ENCODE results near the gene NUPR1. TPM values are rescaled to one million over a fixed set of nuclear protein-coding genes. Genes with fewer than 3 reads are reported as not detected.
A peak's percentile ranks its signal among the peaks of the same experiment; 100 is the strongest.

Gene NUPR1
- total and polyA plus RNA-seq, 2 of the 13 experiments (the other 11 are each of a cell fraction or from before 2014, with no cell fraction given) = 18.0 to 25.6 TPM

GRCh38 chr16:28538733-28539596 is at the start of gene NUPR1 (continued):
- TF ChIP-seq, protein P1, sequence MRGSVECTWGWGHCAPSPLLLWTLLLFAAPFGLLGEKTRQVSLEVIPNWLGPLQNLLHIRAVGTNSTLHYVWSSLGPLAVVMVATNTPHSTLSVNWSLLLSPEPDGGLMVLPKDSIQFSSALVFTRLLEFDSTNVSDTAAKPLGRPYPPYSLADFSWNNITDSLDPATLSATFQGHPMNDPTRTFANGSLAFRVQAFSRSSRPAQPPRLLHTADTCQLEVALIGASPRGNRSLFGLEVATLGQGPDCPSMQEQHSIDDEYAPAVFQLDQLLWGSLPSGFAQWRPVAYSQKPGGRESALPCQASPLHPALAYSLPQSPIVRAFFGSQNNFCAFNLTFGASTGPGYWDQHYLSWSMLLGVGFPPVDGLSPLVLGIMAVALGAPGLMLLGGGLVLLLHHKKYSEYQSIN (CRISPR knock-in tag; IDR thresholded peaks at IDR 0.05; ENCODE audit: borderline replicate concordance) = no peak
- TF ChIP-seq ZNF768 (CRISPR knock-in tag; IDR thresholded peaks at IDR 0.05) (0 out of 2 replicates have a peak, but pooled peaks have one; percentile 8), FOXM1 (CRISPR knock-in tag; IDR thresholded peaks at IDR 0.05) (no peak), GTF2F1 (IDR thresholded peaks at IDR 0.05; ENCODE audit: low read length) (no peak), ZNF326 (CRISPR knock-in tag; IDR thresholded peaks at IDR 0.05; ENCODE audit: borderline replicate concordance) (no peak), ZNF432 (CRISPR knock-in tag; IDR thresholded peaks at IDR 0.05; ENCODE audit: borderline replicate concordance) (no peak), GATAD1 (CRISPR knock-in tag; IDR thresholded peaks at IDR 0.05) (peak; percentile 19; the same call in 1 of the 2 replicates), SRF (IDR thresholded peaks at IDR 0.05; ENCODE audit: low read depth, low read length) (no peak), SOX5 (CRISPR knock-in tag; IDR thresholded peaks at IDR 0.05; ENCODE audit: borderline replicate concordance) (peak; percentile 65; the same call in 1 of the 2 replicates), SIN3A (IDR thresholded peaks at IDR 0.05; ENCODE audit: borderline replicate concordance, low read depth, low read length) (no peak; the same call in 1 of the 2 replicates), ZNF431 (CRISPR knock-in tag; IDR thresholded peaks at IDR 0.05; ENCODE audit: borderline replicate concordance, low read depth) (no peak), CREM (IDR thresholded peaks at IDR 0.05) (no peak), CREM (CRISPR knock-in tag; IDR thresholded peaks at IDR 0.05) (no peak), ZNF296 (CRISPR knock-in tag; conservative IDR thresholded peaks at IDR 0.05) (no peak), ZNF563 (CRISPR knock-in tag; IDR thresholded peaks at IDR 0.05) (no peak; the same call in 1 of the 2 replicates), WIZ (CRISPR knock-in tag; IDR thresholded peaks at IDR 0.05) (0 out of 2 replicates have a peak, but pooled peaks have one; percentile 43), GLI4 (CRISPR knock-in tag; IDR thresholded peaks at IDR 0.05; ENCODE audit: borderline replicate concordance) (no peak), FOSL1 (CRISPR knock-in tag; IDR thresholded peaks at IDR 0.05; ENCODE audit: borderline replicate concordance) (no peak)
- TF ChIP-seq, protein P2, sequence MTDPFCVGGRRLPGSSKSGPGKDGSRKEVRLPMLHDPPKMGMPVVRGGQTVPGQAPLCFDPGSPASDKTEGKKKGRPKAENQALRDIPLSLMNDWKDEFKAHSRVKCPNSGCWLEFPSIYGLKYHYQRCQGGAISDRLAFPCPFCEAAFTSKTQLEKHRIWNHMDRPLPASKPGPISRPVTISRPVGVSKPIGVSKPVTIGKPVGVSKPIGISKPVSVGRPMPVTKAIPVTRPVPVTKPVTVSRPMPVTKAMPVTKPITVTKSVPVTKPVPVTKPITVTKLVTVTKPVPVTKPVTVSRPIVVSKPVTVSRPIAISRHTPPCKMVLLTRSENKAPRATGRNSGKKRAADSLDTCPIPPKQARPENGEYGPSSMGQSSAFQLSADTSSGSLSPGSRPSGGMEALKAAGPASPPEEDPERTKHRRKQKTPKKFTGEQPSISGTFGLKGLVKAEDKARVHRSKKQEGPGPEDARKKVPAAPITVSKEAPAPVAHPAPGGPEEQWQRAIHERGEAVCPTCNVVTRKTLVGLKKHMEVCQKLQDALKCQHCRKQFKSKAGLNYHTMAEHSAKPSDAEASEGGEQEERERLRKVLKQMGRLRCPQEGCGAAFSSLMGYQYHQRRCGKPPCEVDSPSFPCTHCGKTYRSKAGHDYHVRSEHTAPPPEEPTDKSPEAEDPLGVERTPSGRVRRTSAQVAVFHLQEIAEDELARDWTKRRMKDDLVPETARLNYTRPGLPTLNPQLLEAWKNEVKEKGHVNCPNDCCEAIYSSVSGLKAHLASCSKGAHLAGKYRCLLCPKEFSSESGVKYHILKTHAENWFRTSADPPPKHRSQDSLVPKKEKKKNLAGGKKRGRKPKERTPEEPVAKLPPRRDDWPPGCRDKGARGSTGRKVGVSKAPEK (CRISPR knock-in tag; IDR thresholded peaks at IDR 0.05; ENCODE audit: borderline replicate concordance) = peak; percentile 81; the same call in 1 of the 2 replicates
- TF ChIP-seq, protein P3, sequence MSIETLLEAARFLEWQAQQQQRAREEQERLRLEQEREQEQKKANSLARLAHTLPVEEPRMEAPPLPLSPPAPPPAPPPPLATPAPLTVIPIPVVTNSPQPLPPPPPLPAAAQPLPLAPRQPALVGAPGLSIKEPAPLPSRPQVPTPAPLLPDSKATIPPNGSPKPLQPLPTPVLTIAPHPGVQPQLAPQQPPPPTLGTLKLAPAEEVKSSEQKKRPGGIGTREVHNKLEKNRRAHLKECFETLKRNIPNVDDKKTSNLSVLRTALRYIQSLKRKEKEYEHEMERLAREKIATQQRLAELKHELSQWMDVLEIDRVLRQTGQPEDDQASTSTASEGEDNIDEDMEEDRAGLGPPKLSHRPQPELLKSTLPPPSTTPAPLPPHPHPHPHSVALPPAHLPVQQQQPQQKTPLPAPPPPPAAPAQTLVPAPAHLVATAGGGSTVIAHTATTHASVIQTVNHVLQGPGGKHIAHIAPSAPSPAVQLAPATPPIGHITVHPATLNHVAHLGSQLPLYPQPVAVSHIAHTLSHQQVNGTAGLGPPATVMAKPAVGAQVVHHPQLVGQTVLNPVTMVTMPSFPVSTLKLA (IDR thresholded peaks at IDR 0.05) = no peak
